ENCODE results near the gene HPSE2.

The HPSE2 gene

DNA sequence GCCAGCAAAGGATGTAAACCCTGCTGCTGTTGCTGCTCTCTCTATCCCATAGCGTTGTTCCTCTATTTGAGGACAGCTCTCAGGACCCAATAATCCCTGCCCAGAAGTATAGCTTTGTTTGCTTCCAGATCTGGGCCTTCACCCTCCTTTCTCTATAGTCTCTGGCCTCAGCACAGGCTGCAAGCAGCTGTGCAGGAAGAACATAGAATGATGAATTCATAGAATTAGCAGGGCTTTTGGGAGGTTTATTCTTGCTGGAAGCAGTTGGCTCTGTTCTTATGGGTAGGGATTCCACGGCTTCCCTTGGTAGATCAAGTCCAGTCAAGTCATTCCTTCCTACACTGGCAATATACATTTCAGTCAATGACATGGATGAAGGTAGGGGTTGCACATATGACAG lies 354.7 kb downstream of the HPSE2 start:
- DNase-seq (ENCODE audit: low read depth, low spot score): no peak
- Histone ChIP-seq H3K27me3 (ENCODE audit: insufficient read depth, insufficient read length) (no peaks in the 10 kb centered on the region), H3K9me3 (ENCODE audit: insufficient read depth, low read length) (no peaks in the 10 kb centered on the region), H3K4me3 (ENCODE audit: insufficient read length, low read depth) (no peak overlapping the region), H3K4me1 (ENCODE audit: insufficient read depth, insufficient read length) (no peaks in the 10 kb centered on the region), H3K9ac (ENCODE audit: insufficient read length, low read depth) (no peak overlapping the region), H3K36me3 (ENCODE audit: insufficient read depth, insufficient read length, low read length) (no peaks in the 10 kb centered on the region)
- TF ChIP-seq YY1 (IDR thresholded peaks at IDR 0.05; ENCODE audit: insufficient read depth, insufficient read length): no peak
- TF ChIP-seq ZNF274 (IDR thresholded peaks at IDR 0.05; ENCODE audit: low read depth, low read length): no peak
- TF ChIP-seq SUZ12 (IDR thresholded peaks at IDR 0.05; ENCODE audit: extremely low read depth, insufficient read depth, insufficient read length): no peak

DNA sequence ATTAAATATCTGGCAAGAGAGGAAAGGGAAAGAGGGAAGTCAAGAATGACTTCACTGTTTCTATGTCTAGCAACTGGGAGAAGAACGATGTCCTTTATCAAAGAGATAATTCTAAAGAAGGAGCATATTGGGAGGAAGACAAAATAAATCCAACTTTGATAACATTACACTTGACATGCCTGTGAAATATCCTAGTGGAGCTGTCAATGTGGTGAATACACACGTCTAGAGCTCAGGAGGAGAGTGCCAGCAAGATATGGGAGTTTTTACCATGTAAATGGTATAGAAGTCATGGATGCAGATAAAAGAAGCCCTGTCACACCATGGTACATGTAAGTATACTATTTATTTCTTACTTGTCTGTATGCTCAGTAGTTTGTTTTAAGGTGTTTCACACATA lies 356.7 kb downstream of the HPSE2 start:
- H3K9ac ChIP-seq (ENCODE audit: insufficient read length, low read depth): no peak overlapping the region
- H3K4me1 ChIP-seq (ENCODE audit: insufficient read depth, insufficient read length): no peaks in the 10 kb centered on the region
- no peak overlapping the region for H3K4me3 ChIP-seq (ENCODE audit: insufficient read length, low read depth)
- TF ChIP-seq SUZ12 (IDR thresholded peaks at IDR 0.05; ENCODE audit: extremely low read depth, insufficient read depth, insufficient read length): no peak
- TF ChIP-seq YY1 (IDR thresholded peaks at IDR 0.05; ENCODE audit: insufficient read depth, insufficient read length): no peak
- H3K9me3 ChIP-seq (ENCODE audit: insufficient read depth, low read length): no peaks in the 10 kb centered on the region
- H3K36me3 ChIP-seq (ENCODE audit: insufficient read depth, insufficient read length, low read length): no peaks in the 10 kb centered on the region
- DNase-seq (ENCODE audit: low read depth, low spot score): no peak
- H3K27me3 ChIP-seq (ENCODE audit: insufficient read depth, insufficient read length): no peaks in the 10 kb centered on the region

DNA sequence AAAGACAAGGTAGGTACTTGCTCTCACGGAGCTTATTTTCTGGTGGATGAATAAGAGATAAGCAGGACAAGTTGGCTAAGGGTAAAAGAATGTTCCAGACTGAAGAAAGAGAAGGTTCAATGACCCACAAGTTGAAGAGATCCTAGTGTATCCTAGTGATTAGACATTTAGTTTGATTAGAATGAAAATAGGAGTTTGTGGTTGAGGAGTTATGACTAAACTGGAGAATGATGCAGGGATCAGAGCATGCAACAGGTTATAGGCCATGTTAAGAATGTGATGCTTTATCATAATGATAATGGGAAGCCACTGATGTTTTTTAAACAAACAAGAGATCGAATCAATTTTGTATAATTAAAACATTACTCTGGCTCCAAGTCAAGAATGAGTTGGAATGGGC lies 357.2 kb downstream of the HPSE2 start:
- TF ChIP-seq SUZ12 (IDR thresholded peaks at IDR 0.05; ENCODE audit: extremely low read depth, insufficient read depth, insufficient read length) (no peak), YY1 (IDR thresholded peaks at IDR 0.05; ENCODE audit: insufficient read depth, insufficient read length) (no peak), ZNF274 (IDR thresholded peaks at IDR 0.05; ENCODE audit: low read depth, low read length) (no peak)
- DNase-seq (ENCODE audit: low read depth, low spot score): no peak

DNA sequence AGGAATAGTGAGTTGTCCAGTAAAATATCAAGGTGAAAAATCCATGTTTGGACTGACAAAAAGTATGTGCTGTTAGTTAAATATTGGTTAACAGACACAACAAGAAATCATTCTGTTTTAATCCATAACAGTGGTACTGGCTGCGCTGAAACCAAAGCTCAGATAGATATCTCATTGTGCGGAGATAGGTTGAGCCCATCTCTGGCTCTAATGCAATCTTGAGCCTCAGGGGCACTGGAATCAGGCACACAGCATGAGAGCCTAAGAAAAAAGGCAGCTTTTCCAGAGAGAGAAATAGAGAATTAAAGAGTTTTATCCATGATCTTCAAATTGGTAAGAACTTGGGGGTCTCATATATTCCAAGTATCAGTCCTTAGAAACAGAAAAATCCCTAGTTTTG lies 373.7 kb downstream of the HPSE2 start:
- Histone ChIP-seq H3K27me3 (ENCODE audit: insufficient read depth, insufficient read length) (no peaks in the 10 kb centered on the region), H3K36me3 (ENCODE audit: insufficient read depth, insufficient read length, low read length) (no peaks in the 10 kb centered on the region), H3K4me3 (ENCODE audit: insufficient read length, low read depth) (no peak overlapping the region), H3K9ac (ENCODE audit: insufficient read length, low read depth) (no peak overlapping the region), H3K4me1 (ENCODE audit: insufficient read depth, insufficient read length) (no peaks in the 10 kb centered on the region), H3K9me3 (ENCODE audit: insufficient read depth, low read length) (no peaks in the 10 kb centered on the region)
- no peak for TF ChIP-seq ZNF274 (IDR thresholded peaks at IDR 0.05; ENCODE audit: low read depth, low read length)
- TF ChIP-seq SUZ12 (IDR thresholded peaks at IDR 0.05; ENCODE audit: extremely low read depth, insufficient read depth, insufficient read length): no peak
- no peak for TF ChIP-seq YY1 (IDR thresholded peaks at IDR 0.05; ENCODE audit: insufficient read depth, insufficient read length)
- DNase-seq (ENCODE audit: low read depth, low spot score): no peak

More for the DNA sequence above, 357.2 kb downstream of the HPSE2 start:
- no peaks in the 10 kb centered on the region for H3K36me3 ChIP-seq (ENCODE audit: insufficient read depth, insufficient read length, low read length)
- no peaks in the 10 kb centered on the region for H3K27me3 ChIP-seq (ENCODE audit: insufficient read depth, insufficient read length)
- no peak overlapping the region for H3K4me3 ChIP-seq (ENCODE audit: insufficient read length, low read depth)
- H3K9ac ChIP-seq (ENCODE audit: insufficient read length, low read depth): no peak overlapping the region
- H3K4me1 ChIP-seq (ENCODE audit: insufficient read depth, insufficient read length): no peaks in the 10 kb centered on the region
- no peaks in the 10 kb centered on the region for H3K9me3 ChIP-seq (ENCODE audit: insufficient read depth, low read length)

DNA sequence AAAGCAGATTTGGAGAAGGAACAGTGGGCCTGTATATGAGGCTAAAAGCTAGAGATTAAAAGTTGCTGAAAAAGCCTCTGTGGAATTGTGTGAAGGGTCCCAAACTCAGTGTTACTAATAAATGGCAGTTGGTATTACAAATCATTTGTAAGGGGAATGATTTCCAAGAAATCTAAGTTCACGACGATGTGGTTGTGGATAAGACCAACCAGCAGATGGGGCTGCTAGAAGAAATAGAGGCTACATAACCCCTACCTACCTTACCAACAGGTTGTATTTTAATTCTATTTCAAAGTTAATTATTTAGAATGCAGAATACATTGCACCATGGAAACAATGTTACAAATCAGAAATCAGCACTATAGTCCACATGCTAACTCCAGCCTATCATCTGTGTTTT lies 377.1 kb downstream of the HPSE2 start:
- Histone ChIP-seq H3K9ac (ENCODE audit: insufficient read length, low read depth) (no peak overlapping the region), H3K27me3 (ENCODE audit: insufficient read depth, insufficient read length) (no peaks in the 10 kb centered on the region), H3K36me3 (ENCODE audit: insufficient read depth, insufficient read length, low read length) (no peaks in the 10 kb centered on the region), H3K4me1 (ENCODE audit: insufficient read depth, insufficient read length) (no peaks in the 10 kb centered on the region), H3K9me3 (ENCODE audit: insufficient read depth, low read length) (no peaks in the 10 kb centered on the region), H3K4me3 (ENCODE audit: insufficient read length, low read depth) (no peak overlapping the region)
- DNase-seq (ENCODE audit: low read depth, low spot score): no peak
- TF ChIP-seq YY1 (IDR thresholded peaks at IDR 0.05; ENCODE audit: insufficient read depth, insufficient read length) (no peak), SUZ12 (IDR thresholded peaks at IDR 0.05; ENCODE audit: extremely low read depth, insufficient read depth, insufficient read length) (no peak), ZNF274 (IDR thresholded peaks at IDR 0.05; ENCODE audit: low read depth, low read length) (no peak)

DNA sequence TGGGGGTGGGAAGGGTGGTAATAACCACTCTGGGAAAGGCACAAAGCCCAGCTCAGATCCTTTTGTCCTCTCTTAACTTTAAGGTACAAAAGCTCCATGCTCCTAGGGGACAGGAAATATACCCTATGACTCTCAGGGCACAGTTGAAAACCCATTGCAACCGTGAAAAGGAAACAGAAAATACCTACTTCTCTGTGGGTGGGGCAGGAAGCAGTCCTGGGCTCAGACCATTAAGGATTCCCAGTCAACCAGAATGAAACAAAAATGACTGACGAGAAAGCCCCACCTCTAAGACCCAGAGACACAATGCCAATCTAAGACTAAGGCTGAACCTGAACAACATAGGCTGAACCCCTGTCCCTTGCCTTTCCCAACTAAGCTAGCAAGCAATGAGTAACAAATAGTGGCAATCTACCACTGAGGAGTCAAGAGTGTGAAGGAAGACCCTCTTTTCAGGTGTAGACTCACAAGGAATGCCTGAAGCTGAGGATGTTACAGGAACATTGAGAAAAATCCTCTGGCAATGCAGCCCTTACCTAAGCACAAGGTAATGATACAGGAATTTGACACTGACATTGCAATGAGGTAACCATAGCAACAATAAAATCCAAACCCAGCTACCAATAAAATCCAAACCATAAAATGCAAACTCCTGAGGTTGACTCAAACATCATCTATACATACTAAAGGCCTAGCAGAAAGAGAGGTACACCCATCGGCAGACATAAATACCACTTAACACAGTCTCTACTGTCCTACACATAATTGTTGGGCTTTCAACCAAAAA lies 380.1 kb downstream of the HPSE2 start:
- no peaks in the 10 kb centered on the region for H3K36me3 ChIP-seq (ENCODE audit: insufficient read depth, insufficient read length, low read length)
- H3K27me3 ChIP-seq (ENCODE audit: insufficient read depth, insufficient read length): no peaks in the 10 kb centered on the region
- DNase-seq (ENCODE audit: low read depth, low spot score): no peak
- H3K9me3 ChIP-seq (ENCODE audit: insufficient read depth, low read length): no peaks in the 10 kb centered on the region
- TF ChIP-seq YY1 (IDR thresholded peaks at IDR 0.05; ENCODE audit: insufficient read depth, insufficient read length) (no peak), SUZ12 (IDR thresholded peaks at IDR 0.05; ENCODE audit: extremely low read depth, insufficient read depth, insufficient read length) (no peak), ZNF274 (IDR thresholded peaks at IDR 0.05; ENCODE audit: low read depth, low read length) (no peak)
- no peak overlapping the region for H3K9ac ChIP-seq (ENCODE audit: insufficient read length, low read depth)
- H3K4me1 ChIP-seq (ENCODE audit: insufficient read depth, insufficient read length): no peaks in the 10 kb centered on the region
- H3K4me3 ChIP-seq (ENCODE audit: insufficient read length, low read depth): no peak overlapping the region

DNA sequence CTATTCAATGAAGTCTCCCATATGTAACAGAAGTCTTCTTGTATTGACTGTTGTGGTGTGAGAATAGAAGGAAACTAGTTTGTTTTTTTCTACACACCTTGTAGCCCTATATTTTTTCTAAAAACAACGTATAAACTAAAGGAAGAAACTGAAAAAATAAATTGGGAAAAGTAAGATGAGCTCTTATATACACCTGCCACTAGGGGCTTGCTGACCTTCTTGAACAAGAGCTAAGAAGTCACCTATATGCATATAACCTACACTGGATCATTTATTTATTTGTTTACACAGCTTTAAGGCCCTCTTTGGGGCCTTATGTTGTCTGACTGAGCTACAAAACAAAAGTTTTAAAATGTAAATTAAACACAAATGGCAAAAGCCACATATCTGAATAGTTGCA lies 383.0 kb downstream of the HPSE2 start:
- no peak overlapping the region for H3K9ac ChIP-seq (ENCODE audit: insufficient read length, low read depth)
- no peak for DNase-seq (ENCODE audit: low read depth, low spot score)
- H3K36me3 ChIP-seq (ENCODE audit: insufficient read depth, insufficient read length, low read length): no peaks in the 10 kb centered on the region
- TF ChIP-seq YY1 (IDR thresholded peaks at IDR 0.05; ENCODE audit: insufficient read depth, insufficient read length): no peak
- no peaks in the 10 kb centered on the region for H3K4me1 ChIP-seq (ENCODE audit: insufficient read depth, insufficient read length)
- H3K27me3 ChIP-seq (ENCODE audit: insufficient read depth, insufficient read length): no peaks in the 10 kb centered on the region
- no peaks in the 10 kb centered on the region for H3K9me3 ChIP-seq (ENCODE audit: insufficient read depth, low read length)
- H3K4me3 ChIP-seq (ENCODE audit: insufficient read length, low read depth): no peak overlapping the region

Measured in NT2/D1 (cell line).